Liver (tissue), 9 donors: ENCODE results near the gene PARP12. TPM values are rescaled to one million over a fixed set of nuclear protein-coding genes. Genes with fewer than 3 reads are reported as not detected.

Source experiments
- DNase-seq: peaks from one replicate; pipeline ENCODE4 v3.0.0-alpha.2; 2017; ENCODE audit warnings: low spot score
- H3K27ac ChIP-seq, 2 donors: one replicate each; pipeline ENCODE4 v1.7.0; 2013; ENCODE audit warnings: inconsistent platforms in 2 of 2, low read length in 2 of 2, control low read depth in 1 of 2, low read depth in 1 of 2, mild to moderate bottlenecking in 1 of 2
- H3K27me3 ChIP-seq, 4 donors: one replicate each; pipeline versions ENCODE4 v1.6.1 to v1.7.0; 2013; ENCODE audit warnings: low read length in 3 of 4, inconsistent platforms in 1 of 4, mild to moderate bottlenecking in 1 of 4, moderate library complexity in 1 of 4; ENCODE audit not compliant: control insufficient read depth in 4 of 4, insufficient read depth in 4 of 4
- H3K36me3 ChIP-seq, 4 donors: one replicate each; pipeline versions ENCODE4 v1.6.1 to v1.7.0; 2013; ENCODE audit warnings: low read length in 3 of 4, mild to moderate bottlenecking in 3 of 4, low read depth in 1 of 4, moderate library complexity in 1 of 4; ENCODE audit not compliant: control insufficient read depth in 4 of 4, insufficient read depth in 3 of 4
- H3K4me1 ChIP-seq, 4 donors: one replicate each; pipeline versions ENCODE4 v1.6.1 to v1.7.0; 2013; ENCODE audit warnings: low read length in 3 of 4, mild to moderate bottlenecking in 3 of 4, moderate library complexity in 1 of 4; ENCODE audit not compliant: control insufficient read depth in 4 of 4, insufficient read depth in 4 of 4
- H3K4me3 ChIP-seq, 3 donors: one replicate each; pipeline versions ENCODE4 v1.6.1 to v1.7.0; 2013; ENCODE audit warnings: low read length in 3 of 3, control low read depth in 1 of 3, low read depth in 1 of 3, mild to moderate bottlenecking in 1 of 3
- H3K9ac ChIP-seq, 2 donors: one replicate each; pipeline ENCODE4 v1.7.0; 2013; ENCODE audit warnings: low read length in 2 of 2, mild to moderate bottlenecking in 2 of 2, moderate library complexity in 2 of 2, control low read depth in 1 of 2, low read depth in 1 of 2
- H3K9me3 ChIP-seq, 4 donors: one replicate each; pipeline versions ENCODE4 v1.6.1 to v1.7.0; 2013; ENCODE audit warnings: low read length in 3 of 4; ENCODE audit not compliant: control insufficient read depth in 4 of 4
- EGR1 ChIP-seq, 2 donors: IDR thresholded peaks; 2 replicates each; pipeline ENCODE4 v1.6.1; 2016 to 2018; ENCODE audit warnings: antibody characterized with exemption in 2 of 2, low read depth in 2 of 2
- FOXA1 ChIP-seq: IDR thresholded peaks from 2 replicates; pipeline ENCODE4 v1.6.1; 2016; ENCODE audit warnings: antibody characterized with exemption
- FOXA2 ChIP-seq: IDR thresholded peaks from 2 replicates; pipeline ENCODE4 v1.6.1; 2016; ENCODE audit warnings: antibody characterized with exemption
- GABPA ChIP-seq, 2 donors: IDR thresholded peaks in 1 of 2; conservative IDR thresholded peaks in 1 of 2; 2 replicates each; pipeline ENCODE4 v1.6.1; 2016; ENCODE audit warnings: antibody characterized with exemption in 2 of 2, mild to moderate bottlenecking in 1 of 2, moderate library complexity in 1 of 2
- HNF4A ChIP-seq, 2 donors: conservative IDR thresholded peaks; 2 replicates each; pipeline ENCODE4 v1.6.1; 2016; ENCODE audit warnings: antibody characterized with exemption in 2 of 2, mild to moderate bottlenecking in 2 of 2
- HNF4G ChIP-seq: IDR thresholded peaks from 2 replicates; pipeline ENCODE4 v1.6.1; 2016; ENCODE audit warnings: antibody characterized with exemption
- JUND ChIP-seq, 2 donors: IDR thresholded peaks; 2 replicates each; pipeline ENCODE4 v1.6.1; 2016; ENCODE audit warnings: antibody characterized with exemption in 2 of 2
- NR2F2 ChIP-seq: IDR thresholded peaks from 2 replicates; pipeline ENCODE4 v1.6.1; 2016; ENCODE audit warnings: antibody characterized with exemption
- RAD21 ChIP-seq, 2 donors: IDR thresholded peaks; 2 replicates each; pipeline ENCODE4 v1.6.1; 2016; ENCODE audit warnings: antibody characterized with exemption in 2 of 2, mild to moderate bottlenecking in 2 of 2
- RXRA ChIP-seq, 2 donors: IDR thresholded peaks; 2 replicates each; pipeline ENCODE4 v1.6.1; 2017 to 2018; ENCODE audit warnings: antibody characterized with exemption in 2 of 2, mild to moderate bottlenecking in 1 of 2
- SP1 ChIP-seq: IDR thresholded peaks from 2 replicates; pipeline ENCODE4 v1.6.1; 2018; ENCODE audit warnings: antibody characterized with exemption, mild to moderate bottlenecking
- YY1 ChIP-seq: IDR thresholded peaks from 2 replicates; pipeline ENCODE4 v1.6.1; 2016; ENCODE audit warnings: antibody characterized with exemption, mild to moderate bottlenecking
- WGBS: extraction: QIAGEN DNeasy Blood & Tissue Kit; methylation state at CpG from one replicate; pipeline ENCODE4 v1.1.7; 2013; 5-methylcytosine and 5-hydroxymethylcytosine counted together
- polyA plus RNA-seq, 2 donors: library from polyadenylated mRNA; stranded (reverse) in 1 of 2; unstranded in 1 of 2; fragments of 200-250 nt in 1 of 2; fragments of >200 nt in 1 of 2; fragmentation: Nextera tagmentation in 1 of 2; extraction: Ambion mirVana in 1 of 2; gene quantifications; one replicate each; pipeline versions ENCODE4 v1.2.1 to v1.2.3, GENCODE V29; 2013 to 2015
- total RNA-seq, 2 donors: library from RNA; depleted of rRNA; stranded (reverse); fragments of >200 nt; gene quantifications; one replicate each; pipeline ENCODE4 v1.2.3, GENCODE V29; 2014
- TF ChIP-seq, protein P1 (sequence below): IDR thresholded peaks from 2 replicates; pipeline ENCODE4 v1.6.1; 2016; ENCODE audit warnings: antibody characterized with exemption
- TF ChIP-seq, protein P2 (sequence below): IDR thresholded peaks from 2 replicates; pipeline ENCODE4 v1.6.1; 2016; ENCODE audit warnings: antibody characterized with exemption
- TF ChIP-seq, protein P3 (sequence below): IDR thresholded peaks from 2 replicates; pipeline ENCODE4 v1.6.1; 2016; ENCODE audit warnings: antibody characterized with exemption, mild to moderate bottlenecking
- TF ChIP-seq, protein P4 (sequence below): IDR thresholded peaks from 2 replicates; pipeline ENCODE4 v1.6.1; 2016; ENCODE audit warnings: antibody characterized with exemption
- TF ChIP-seq, protein P5 (sequence below): fragments of 150-350 bp; IDR thresholded peaks from 2 replicates; pipeline ENCODE4 v1.5.1; 2017; ENCODE audit warnings: improper control_type of control experiment, low read depth, low read length; ENCODE audit not compliant: missing input control
- donor health status: healthy.
- donor health status: healthy.
- donor health status: healthy.
- donor health status: healthy.
- donor health status: healthy.

Gene PARP12
- total and polyA plus RNA-seq, 4 donors = 13.3 to 32.7 (median 19.8) TPM

DNA sequence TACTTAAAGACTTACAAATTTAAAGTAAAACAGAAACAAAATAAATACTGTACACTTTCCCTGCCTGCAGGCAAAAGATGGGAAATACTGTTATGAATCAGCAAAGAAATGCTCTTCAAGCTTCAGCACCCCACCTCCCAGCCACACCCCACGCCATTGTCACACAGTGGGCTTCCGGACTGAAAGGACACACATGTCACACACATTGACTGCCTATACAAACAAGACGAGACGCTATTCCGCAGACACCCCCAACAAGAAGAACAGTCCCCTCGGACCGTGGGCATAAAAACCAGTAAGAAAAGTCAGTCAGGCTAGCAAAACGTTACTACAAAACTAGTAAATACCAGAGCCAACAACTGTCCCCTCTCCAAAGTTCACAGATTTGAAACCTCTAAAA, 22.2 kb upstream of the PARP12 start:
- Histone ChIP-seq H3K36me3 (peaks cover 0 to 2% (median 2%) of the 10 kb centered on the region in 4 donors), H3K4me1 (no peaks in the 10 kb centered on the region), H3K9ac (no peak overlapping the region), H3K9me3 (no peaks in the 10 kb centered on the region), H3K27me3 (no peaks in the 10 kb centered on the region), H3K4me3 (no peak overlapping the region), H3K27ac (no peak overlapping the region)
- TF ChIP-seq FOXA2 (no peak), YY1 (no peak), GABPA (IDR thresholded peaks at IDR 0.05 in 1 of 2, conservative IDR thresholded peaks at IDR 0.05 in 1 of 2) (no peak), SP1 (no peak), HNF4A (conservative IDR thresholded peaks at IDR 0.05) (no peak), NR2F2 (no peak), JUND (IDR thresholded peaks at IDR 0.05) (no peak), RXRA (IDR thresholded peaks at IDR 0.05) (no peak), FOXA1 (no peak), EGR1 (IDR thresholded peaks at IDR 0.05; ENCODE audit: low read depth in 2 of 2) (no peak), HNF4G (no peak), RAD21 (IDR thresholded peaks at IDR 0.05) (no peak)
- TF ChIP-seq, protein P1, sequence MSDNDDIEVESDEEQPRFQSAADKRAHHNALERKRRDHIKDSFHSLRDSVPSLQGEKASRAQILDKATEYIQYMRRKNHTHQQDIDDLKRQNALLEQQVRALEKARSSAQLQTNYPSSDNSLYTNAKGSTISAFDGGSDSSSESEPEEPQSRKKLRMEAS = no peak
- TF ChIP-seq, protein P2, sequence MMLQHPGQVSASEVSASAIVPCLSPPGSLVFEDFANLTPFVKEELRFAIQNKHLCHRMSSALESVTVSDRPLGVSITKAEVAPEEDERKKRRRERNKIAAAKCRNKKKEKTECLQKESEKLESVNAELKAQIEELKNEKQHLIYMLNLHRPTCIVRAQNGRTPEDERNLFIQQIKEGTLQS = no peak
- TF ChIP-seq, protein P3, sequence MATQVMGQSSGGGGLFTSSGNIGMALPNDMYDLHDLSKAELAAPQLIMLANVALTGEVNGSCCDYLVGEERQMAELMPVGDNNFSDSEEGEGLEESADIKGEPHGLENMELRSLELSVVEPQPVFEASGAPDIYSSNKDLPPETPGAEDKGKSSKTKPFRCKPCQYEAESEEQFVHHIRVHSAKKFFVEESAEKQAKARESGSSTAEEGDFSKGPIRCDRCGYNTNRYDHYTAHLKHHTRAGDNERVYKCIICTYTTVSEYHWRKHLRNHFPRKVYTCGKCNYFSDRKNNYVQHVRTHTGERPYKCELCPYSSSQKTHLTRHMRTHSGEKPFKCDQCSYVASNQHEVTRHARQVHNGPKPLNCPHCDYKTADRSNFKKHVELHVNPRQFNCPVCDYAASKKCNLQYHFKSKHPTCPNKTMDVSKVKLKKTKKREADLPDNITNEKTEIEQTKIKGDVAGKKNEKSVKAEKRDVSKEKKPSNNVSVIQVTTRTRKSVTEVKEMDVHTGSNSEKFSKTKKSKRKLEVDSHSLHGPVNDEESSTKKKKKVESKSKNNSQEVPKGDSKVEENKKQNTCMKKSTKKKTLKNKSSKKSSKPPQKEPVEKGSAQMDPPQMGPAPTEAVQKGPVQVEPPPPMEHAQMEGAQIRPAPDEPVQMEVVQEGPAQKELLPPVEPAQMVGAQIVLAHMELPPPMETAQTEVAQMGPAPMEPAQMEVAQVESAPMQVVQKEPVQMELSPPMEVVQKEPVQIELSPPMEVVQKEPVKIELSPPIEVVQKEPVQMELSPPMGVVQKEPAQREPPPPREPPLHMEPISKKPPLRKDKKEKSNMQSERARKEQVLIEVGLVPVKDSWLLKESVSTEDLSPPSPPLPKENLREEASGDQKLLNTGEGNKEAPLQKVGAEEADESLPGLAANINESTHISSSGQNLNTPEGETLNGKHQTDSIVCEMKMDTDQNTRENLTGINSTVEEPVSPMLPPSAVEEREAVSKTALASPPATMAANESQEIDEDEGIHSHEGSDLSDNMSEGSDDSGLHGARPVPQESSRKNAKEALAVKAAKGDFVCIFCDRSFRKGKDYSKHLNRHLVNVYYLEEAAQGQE = no peak
- TF ChIP-seq, protein P4, sequence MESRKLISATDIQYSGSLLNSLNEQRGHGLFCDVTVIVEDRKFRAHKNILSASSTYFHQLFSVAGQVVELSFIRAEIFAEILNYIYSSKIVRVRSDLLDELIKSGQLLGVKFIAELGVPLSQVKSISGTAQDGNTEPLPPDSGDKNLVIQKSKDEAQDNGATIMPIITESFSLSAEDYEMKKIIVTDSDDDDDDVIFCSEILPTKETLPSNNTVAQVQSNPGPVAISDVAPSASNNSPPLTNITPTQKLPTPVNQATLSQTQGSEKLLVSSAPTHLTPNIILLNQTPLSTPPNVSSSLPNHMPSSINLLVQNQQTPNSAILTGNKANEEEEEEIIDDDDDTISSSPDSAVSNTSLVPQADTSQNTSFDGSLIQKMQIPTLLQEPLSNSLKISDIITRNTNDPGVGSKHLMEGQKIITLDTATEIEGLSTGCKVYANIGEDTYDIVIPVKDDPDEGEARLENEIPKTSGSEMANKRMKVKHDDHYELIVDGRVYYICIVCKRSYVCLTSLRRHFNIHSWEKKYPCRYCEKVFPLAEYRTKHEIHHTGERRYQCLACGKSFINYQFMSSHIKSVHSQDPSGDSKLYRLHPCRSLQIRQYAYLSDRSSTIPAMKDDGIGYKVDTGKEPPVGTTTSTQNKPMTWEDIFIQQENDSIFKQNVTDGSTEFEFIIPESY = no peak
- TF ChIP-seq, protein P5, sequence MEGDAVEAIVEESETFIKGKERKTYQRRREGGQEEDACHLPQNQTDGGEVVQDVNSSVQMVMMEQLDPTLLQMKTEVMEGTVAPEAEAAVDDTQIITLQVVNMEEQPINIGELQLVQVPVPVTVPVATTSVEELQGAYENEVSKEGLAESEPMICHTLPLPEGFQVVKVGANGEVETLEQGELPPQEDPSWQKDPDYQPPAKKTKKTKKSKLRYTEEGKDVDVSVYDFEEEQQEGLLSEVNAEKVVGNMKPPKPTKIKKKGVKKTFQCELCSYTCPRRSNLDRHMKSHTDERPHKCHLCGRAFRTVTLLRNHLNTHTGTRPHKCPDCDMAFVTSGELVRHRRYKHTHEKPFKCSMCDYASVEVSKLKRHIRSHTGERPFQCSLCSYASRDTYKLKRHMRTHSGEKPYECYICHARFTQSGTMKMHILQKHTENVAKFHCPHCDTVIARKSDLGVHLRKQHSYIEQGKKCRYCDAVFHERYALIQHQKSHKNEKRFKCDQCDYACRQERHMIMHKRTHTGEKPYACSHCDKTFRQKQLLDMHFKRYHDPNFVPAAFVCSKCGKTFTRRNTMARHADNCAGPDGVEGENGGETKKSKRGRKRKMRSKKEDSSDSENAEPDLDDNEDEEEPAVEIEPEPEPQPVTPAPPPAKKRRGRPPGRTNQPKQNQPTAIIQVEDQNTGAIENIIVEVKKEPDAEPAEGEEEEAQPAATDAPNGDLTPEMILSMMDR = no peak
- no peak for DNase-seq
- WGBS = 87% methylated on average over 8 of the region's 8 CpGs
